ENCODE measurements around the gene NHERF2.

NHERF2 gene

DNA sequence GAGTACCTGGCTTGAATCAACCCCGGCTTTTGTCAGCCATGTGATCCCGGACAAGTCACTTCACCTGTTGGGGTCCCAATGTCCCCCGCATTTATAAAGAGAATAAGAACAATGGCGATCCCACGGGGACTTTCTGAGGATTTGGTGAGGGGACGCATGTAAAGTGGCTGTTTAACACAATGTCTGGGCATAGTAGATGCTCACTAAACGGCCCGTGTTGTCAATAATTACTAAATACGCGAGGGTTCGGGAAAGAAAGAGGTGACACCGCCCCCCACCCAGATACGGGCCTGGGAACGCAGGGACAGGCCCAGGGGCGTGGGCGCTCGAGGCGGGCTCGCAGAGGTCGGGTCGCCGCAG lies 35.1 kb upstream of the NHERF2 start:
- DNase-seq, result no peak

DNA sequence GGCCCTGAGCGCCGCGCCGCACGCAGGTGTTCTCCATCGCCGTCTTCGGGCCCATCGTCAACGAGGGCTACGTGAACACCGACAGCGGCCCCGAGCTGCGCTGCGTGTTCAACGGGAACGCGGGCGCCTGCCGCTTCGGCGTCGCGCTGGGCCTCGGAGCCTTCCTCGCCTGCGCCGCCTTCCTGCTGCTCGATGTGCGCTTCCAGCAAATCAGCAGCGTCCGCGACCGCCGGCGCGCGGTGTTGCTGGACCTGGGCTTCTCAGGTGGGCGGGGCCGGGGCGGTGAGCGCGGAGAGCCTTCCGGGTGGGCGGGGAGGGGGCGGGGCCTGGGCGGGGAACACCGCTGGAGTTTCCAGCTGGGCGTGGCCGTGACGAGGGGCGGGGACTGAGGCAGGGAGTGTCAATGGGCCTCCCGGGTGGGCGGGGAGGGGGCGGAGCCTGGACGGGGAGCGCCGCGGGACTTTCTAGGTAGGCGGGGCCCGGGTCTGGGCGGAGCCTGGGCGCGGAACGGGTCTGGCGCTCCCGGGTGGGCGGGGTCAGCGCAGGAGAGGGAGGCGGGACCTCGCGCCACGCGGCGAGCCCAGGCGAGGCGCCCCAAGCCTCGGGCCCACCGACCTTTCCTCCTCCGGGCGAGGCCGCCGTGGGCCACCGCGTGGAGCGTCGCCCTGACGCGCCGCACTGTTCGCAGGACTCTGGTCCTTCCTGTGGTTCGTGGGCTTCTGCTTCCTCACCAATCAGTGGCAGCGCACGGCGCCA lies 34.6 kb upstream of the NHERF2 start:
- peak; percentile 75 for DNase-seq

GRCh38 chr16:1992704-1993317 lies 33.9 kb upstream of the NHERF2 start:
- no peak for DNase-seq

DNA sequence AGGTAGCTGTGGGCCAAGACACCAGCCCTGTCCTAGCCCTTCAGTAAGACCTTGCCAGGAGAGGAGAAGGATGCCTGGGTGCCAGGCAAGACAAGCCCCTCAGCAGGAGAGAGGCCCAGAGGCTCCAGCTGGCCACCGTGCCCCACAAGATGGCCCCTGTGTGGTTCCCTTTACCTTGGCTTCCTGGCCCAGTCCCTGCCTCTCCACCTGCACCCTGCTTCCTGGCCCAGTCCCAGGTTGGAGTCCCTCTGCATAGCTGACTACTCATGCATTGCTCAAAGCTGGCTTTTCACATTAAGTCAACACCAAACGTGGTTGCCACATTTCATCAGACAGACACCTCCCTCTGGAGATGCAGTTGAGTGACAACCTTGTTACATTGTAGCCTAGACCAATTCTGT lies 33.0 kb upstream of the NHERF2 start:
- no peak for DNase-seq

DNA sequence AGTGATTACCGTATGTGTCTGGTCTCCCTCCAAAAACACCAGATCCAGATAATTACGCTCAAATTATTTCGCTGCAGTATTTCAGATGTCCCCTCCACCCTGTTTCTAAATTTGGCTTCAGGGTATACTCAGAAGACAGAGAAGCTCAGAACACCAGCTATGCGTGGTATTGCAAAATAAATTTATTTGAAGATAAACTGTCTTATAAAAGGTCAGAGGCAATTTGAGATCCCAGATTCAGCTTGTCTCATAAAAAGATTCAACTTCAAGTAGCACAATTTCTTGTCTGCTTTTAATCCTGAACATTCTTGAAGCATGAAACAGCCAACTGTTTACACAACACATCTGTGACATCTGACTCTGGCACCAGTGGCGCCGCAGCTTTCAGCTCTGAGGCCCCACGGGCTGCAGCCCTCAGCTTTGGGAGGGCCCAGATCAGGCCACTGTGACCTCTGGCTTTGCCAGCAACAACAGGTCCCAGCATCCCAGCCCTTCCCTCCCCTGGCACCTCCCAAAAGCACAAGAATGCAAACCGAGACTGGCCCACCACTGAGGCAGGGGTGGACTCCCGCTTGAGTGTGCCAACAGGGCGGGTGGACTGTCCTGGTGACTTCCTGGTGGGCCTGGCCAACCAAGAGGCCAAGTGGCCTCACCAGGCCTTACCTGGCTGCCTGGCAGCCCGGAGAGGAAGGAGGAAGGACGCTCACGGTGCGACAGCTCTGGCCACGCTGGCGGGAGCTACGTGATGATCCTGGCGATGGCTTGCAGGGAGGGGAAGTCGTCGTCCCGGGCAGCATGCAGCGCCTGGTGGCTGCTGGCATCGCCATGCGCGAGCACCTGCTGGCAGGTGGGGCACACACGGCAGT lies 29.0 kb upstream of the NHERF2 start:
- DNase-seq, result no peak

DNA sequence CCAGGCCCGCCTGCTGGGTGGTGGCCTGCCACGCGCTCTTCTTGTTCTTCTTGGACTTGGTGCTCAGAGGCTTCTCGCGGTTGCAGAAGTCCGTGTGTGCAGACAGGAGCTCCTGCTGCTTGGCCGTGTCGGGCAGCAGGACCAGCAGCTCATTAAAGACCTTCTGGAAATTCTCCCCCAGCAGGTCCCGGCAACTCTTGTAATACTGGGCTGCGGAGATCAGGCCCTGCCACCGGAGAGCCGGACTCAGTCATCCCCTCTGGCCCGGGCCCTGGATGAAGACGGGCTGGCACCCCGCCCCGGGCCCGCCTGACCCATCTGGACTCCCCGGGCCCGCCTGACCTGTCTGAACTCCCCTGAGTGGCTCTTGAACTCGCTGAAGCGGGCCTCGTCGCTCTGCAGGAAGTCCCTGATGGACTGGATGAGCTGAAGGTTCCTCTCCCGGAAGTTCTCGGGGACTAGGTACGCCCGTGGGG lies 28.3 kb upstream of the NHERF2 start:
- DNase-seq, result no peak

DNA sequence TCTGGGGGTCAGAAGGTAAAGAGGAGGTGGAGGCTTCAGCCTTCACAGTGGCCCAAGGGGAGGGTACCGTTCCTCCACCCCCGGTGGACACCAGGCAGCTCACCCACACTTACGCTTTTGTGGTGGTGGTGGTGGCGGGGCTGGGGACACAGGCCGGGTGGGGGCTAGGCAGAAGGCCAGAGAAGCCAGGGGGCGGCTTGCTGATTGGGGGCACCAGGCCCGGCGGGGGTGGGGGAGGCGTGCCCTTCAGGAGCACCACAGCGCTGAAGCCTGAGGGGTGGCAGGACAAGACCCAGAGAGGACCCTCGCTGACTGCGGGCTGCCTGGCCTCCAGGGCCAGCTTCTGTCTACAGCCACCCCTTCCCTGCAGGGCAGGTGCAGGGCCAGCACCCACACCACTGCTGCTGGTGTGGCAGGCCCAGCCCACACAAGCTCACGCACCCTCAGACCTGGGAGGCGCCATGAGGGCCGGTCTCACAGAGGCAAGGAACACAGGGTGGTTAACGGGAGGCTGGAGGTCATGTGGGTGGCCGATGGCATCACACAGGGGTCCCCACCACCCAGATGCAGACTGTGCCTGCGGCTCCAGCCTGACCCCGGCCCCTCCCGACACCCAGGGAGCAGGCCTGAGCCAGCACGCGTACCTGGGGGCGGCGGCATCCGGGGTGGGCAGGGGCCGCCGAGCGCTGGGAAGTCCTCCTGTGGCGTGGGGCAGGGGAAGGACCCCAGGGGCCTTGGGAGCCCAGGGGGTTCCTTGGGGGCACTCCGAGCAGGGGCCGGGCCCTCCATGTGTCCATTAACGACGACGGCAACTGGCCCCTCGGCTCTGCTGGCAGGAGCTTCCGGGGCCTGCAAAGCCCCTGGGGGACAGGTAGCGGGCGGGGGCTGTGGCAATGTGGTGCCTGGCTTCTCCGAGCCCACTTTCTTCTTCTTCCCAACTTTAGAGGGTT lies 27.6 kb upstream of the NHERF2 start:
- DNase-seq, result no peak

GRCh38 chr16:1999866-2000514 lies 26.7 kb upstream of the NHERF2 start:
- no peak for DNase-seq

DNA sequence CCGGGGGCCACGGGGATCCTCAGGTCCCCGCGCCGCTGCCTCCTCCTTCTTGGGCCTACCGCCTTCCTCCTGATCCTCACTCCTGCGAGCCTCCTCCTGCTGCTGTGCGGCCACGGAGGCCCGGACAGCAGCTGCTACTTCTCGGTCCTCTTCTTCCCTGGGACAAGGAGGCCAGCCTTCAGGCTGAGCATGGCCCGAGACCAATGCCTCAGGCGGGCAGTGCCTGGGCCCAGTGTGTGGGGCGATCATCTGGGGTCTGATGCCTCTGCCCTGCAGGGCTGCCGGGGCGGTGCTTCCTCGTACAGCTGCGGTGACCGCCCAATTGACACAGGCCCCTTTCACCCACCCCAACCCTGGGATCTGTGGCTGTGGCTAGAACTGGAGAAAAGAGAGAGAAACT lies 25.7 kb upstream of the NHERF2 start:
- DNase-seq, result no peak

- DNase-seq, result no peak
These were observed 25.0 kb upstream of the NHERF2 start for GRCh38 chr16:2001456-2002355.

- DNase-seq, result no peak
These were observed 24.1 kb upstream of the NHERF2 start for GRCh38 chr16:2002406-2003230.

DNA sequence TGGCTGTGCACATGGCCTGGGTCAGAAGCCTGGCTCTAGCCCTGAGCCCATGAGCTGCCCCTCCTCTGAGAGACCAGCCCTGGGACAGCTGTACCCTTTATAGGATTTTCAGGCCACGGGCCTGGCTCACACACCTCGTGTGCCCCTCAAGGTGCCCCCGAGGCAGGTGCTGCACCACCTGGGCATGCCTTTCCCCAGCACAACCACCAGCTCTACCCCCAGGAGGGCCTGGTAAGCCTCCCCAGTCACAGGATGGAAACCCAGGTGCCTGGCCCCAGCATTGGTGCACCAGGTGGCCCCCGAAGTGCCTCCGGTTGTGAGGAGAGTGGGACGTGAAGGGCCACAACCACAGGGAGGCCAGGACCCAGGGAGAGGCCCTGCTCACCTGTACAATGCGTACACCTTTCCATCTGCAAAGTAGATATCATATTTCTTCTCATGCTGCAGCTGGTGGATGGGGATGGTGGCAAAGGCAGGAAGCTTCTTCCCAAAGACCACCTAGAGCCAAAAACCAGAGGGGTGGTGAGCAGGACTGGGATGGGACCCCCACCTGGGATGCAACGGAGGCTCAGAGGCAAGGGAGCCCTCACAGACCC lies 23.4 kb upstream of the NHERF2 start:
- DNase-seq, result no peak

- DNase-seq, result peak; percentile 94
These were observed 22.7 kb upstream of the NHERF2 start for GRCh38 chr16:2003827-2004641.

DNA sequence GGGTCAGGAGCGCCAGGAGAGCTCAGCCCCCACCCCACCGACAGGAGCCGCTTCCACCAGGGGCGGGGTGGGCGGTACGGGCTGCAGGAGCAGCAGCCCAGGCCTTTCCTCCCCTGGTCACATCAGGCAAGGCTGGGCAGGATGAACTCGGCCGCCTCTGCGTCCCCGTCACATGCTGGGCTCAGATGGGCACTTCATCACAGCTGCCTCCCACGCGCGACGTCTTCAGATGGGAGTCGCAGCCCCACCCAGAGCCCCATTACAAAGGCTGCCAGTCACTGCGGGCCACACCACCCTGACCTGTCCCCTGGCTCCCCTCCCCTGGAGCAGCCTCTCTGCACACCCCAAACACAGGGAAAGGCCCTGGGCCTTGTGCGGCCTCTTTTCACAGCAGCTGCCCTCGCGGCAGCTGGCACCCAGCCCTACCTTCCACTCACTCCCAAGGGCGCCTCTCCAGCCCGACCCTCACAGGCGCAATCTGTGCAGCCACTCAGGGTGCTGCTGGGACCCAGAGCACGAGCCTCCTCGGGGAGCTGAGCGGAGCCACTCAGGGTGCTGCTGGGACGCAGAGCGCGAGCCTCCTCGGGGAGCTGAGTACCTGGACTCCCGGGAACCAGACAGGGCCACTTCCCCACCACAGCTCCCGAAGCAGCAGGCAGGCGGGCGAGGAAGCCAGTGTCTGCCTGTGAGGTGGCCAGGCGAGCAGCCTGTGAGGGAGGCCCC lies 21.7 kb upstream of the NHERF2 start:
- DNase-seq, result no peak

GRCh38 chr16:2005646-2006045 lies 21.1 kb upstream of the NHERF2 start:
- no peak for DNase-seq

DNA sequence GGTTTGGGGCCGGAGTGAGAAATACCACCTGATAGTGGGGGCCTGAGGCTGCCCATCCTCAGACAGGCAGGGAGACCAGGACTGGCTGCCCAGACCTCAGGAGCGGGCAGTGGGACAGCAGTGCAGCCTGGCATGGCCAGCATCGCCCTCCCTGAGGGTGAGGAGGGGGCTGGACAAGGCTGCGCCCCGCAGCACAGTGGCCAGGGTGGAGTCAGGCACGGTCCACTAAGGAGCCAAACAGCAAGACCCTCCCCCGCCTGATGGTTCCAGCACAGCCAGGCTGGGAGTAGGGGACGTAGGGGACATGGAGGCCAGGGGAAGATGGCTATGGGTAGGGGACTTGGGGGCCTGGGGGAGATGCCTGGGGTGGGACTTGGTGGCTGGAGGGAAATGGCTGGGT lies 20.4 kb upstream of the NHERF2 start:
- DNase-seq, result no peak

DNA sequence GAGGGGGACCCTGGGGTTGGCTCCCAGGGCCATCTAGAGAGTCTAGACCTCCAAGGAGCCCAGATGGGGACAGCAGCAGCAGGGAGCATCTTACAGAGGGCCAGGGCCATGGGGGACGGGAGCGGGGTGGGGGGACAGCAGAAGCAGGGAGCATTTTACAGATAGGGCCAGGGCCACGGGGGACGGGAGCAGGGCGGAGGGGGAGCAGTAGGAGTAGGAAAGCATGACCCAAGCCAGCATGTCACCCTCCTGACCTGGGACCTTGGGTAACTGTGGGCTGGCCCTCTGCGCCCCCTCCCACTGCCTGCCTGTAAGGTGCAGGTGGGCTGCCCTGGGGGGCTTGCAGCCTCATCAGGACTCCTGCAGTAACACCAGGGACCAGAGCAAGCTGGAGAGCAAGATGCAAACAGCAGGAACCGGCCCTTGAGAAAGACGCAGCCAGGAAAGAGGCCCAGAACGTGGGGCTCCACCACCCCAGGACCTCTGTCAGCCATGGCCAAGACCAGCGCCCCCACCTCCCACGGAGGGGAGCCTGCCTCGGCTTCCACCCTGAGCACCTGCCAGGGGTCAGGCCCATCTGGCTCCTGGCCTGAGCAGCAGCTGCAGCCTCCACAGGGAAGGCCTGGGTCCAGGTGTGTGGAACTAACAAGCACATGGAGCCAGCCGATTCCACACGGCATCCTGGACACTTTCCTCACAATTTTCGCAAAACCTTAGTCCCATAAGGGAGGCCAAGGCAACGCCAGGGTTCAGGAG lies 19.4 kb upstream of the NHERF2 start:
- no peak for DNase-seq

Data from 8988T (cell line).